ENCODE results near the gene CCL22. TPM values are rescaled to one million over a fixed set of nuclear protein-coding genes. Genes with fewer than 3 reads are reported as not detected.

The CCL22 gene
- total RNA-seq, 1 experiment from 2014 or later: not detected

DNA sequence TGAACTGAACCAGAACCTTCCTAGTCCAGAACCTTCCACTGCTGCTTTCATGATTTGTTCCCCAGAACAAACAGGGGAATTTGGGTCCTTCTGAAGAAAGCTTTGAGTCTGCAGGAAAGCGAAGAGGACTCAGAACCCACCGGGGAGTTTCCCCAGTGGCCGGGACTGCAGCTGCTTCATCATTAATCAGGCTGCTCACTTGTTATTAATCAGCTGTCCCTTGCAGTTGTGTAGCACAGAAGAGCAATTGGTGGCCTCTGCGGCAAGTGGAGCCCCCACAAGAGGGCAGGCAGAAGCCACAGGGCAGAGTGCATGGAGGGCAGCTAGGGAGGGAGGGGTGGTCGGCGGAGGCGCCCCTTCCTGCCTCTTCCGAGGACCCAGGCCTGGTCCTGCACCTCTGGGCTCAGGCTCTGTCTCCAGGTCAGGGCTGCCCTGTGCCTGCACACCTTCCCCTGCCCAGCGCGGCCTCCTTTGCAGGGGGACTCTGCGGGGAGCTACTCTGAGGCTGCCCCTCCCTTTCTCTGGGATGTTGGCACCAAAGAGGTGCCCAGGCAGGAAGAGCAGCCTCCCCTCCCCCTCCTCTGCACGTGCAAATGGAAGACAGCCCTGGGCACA is 52.9 kb downstream of the CCL22 start:
- no peak for TF ChIP-seq EZH2 (IDR thresholded peaks at IDR 0.05; ENCODE audit: borderline replicate concordance, low read depth, low read length, poor library complexity, severe bottlenecking)
- TF ChIP-seq, protein P1, sequence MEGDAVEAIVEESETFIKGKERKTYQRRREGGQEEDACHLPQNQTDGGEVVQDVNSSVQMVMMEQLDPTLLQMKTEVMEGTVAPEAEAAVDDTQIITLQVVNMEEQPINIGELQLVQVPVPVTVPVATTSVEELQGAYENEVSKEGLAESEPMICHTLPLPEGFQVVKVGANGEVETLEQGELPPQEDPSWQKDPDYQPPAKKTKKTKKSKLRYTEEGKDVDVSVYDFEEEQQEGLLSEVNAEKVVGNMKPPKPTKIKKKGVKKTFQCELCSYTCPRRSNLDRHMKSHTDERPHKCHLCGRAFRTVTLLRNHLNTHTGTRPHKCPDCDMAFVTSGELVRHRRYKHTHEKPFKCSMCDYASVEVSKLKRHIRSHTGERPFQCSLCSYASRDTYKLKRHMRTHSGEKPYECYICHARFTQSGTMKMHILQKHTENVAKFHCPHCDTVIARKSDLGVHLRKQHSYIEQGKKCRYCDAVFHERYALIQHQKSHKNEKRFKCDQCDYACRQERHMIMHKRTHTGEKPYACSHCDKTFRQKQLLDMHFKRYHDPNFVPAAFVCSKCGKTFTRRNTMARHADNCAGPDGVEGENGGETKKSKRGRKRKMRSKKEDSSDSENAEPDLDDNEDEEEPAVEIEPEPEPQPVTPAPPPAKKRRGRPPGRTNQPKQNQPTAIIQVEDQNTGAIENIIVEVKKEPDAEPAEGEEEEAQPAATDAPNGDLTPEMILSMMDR (conservative IDR thresholded peaks at IDR 0.05; ENCODE audit: low read depth, low read length): no peak
- BruUV-seq (replicated peaks): no TSS peak
- POLR2A ChIA-PET (ENCODE audit: low non-redundant PET): no interaction called here
- no peaks in the 10 kb centered on the region for H3K4me1 ChIP-seq (ENCODE audit: insufficient read depth, low read length, poor library complexity, severe bottlenecking)
- no peaks in the 10 kb centered on the region for H3K27me3 ChIP-seq (replicated peaks; ENCODE audit: insufficient read depth, low read depth, low read length, poor library complexity)
- H3K36me3 ChIP-seq (ENCODE audit: insufficient read depth, low read length, poor library complexity, severe bottlenecking): no peaks in the 10 kb centered on the region
- no peak overlapping the region for H3K4me3 ChIP-seq (ENCODE audit: low read depth, low read length, poor library complexity, severe bottlenecking)
- intact Hi-C loops (cut with micrococcal nuclease; ENCODE audit: unreplicated experiment): no loop called here
- CTCF ChIA-PET: no interaction called here
- no peak for DNase-seq (ENCODE audit: low spot score)
- no peaks in the 10 kb centered on the region for H3K9me3 ChIP-seq (ENCODE audit: low read depth, low read length, poor library complexity, severe bottlenecking)
- no peak overlapping the region for H3K27ac ChIP-seq (ENCODE audit: low read depth, low read length, poor library complexity, severe bottlenecking)

DNA sequence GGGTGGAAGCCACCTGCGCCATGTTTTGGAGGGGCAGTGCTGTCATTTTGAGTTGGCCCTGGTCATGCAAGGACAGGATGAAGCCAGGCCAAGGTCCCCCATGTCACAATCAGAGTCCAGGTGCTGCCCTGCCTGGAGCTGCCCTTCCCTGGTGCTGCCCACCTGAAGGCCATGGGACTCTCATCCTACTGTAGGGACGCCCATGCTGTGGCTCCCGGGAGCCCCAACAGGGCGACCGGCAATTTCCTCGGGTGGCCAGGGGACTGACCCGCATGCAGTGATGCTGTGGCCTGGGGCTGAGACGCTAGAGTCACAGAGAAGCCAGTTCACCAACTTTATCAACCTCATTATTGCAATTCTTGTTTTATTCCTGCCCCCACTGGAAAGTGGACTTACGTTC is 54.0 kb downstream of the CCL22 start:
- no peaks in the 10 kb centered on the region for H3K9me3 ChIP-seq (ENCODE audit: low read depth, low read length, poor library complexity, severe bottlenecking)
- no peak for DNase-seq (ENCODE audit: low spot score)
- no peak overlapping the region for H3K4me3 ChIP-seq (ENCODE audit: low read depth, low read length, poor library complexity, severe bottlenecking)
- POLR2A ChIA-PET (ENCODE audit: low non-redundant PET): interaction anchor here (0.6 kb wide), 1 partner anchor 580 kb away, joined by 3 read pairs; no protein-coding TSS in a partner anchor
- CTCF ChIA-PET: interaction anchor here (0.9 kb wide), 1 partner anchor 326 kb away, joined by 5 read pairs; no protein-coding TSS in a partner anchor
- H3K27me3 ChIP-seq (replicated peaks; ENCODE audit: insufficient read depth, low read depth, low read length, poor library complexity): no peaks in the 10 kb centered on the region
- TF ChIP-seq, protein P1 (conservative IDR thresholded peaks at IDR 0.05; ENCODE audit: low read depth, low read length): no peak
- no peak for TF ChIP-seq EZH2 (IDR thresholded peaks at IDR 0.05; ENCODE audit: borderline replicate concordance, low read depth, low read length, poor library complexity, severe bottlenecking)
- intact Hi-C loops (cut with micrococcal nuclease; ENCODE audit: unreplicated experiment): no loop called here
- BruUV-seq (replicated peaks): no TSS peak
- H3K36me3 ChIP-seq (ENCODE audit: insufficient read depth, low read length, poor library complexity, severe bottlenecking): no peaks in the 10 kb centered on the region
- H3K4me1 ChIP-seq (ENCODE audit: insufficient read depth, low read length, poor library complexity, severe bottlenecking): no peaks in the 10 kb centered on the region
- no peak overlapping the region for H3K27ac ChIP-seq (ENCODE audit: low read depth, low read length, poor library complexity, severe bottlenecking)

DNA sequence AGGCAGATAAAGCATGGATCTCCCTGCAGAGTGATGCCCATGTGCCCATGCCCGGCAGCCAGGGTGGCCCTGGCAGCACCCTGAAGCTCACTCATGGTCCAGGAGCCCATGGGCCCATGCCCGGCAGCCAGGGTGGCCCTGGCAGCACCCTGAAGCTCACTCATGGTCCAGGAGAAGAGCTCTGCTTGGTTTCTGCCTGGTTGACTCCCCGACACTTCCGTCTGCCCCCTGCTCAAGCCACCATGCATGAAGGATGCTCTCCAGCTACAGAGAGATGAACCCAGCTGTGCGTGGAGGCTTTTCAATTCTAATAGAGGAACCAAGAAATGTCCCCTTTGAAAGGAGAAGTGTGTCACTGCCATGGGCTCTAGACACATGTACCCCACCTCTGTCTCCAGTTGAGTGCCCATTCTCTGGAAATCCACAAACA is 54.7 kb downstream of the CCL22 start:
- BruUV-seq (replicated peaks): no TSS peak
- TF ChIP-seq, protein P1 (conservative IDR thresholded peaks at IDR 0.05; ENCODE audit: low read depth, low read length): no peak
- no peak for TF ChIP-seq EZH2 (IDR thresholded peaks at IDR 0.05; ENCODE audit: borderline replicate concordance, low read depth, low read length, poor library complexity, severe bottlenecking)
- no peak overlapping the region for H3K4me3 ChIP-seq (ENCODE audit: low read depth, low read length, poor library complexity, severe bottlenecking)
- no peaks in the 10 kb centered on the region for H3K4me1 ChIP-seq (ENCODE audit: insufficient read depth, low read length, poor library complexity, severe bottlenecking)
- no peaks in the 10 kb centered on the region for H3K9me3 ChIP-seq (ENCODE audit: low read depth, low read length, poor library complexity, severe bottlenecking)
- ChIA-PET CTCF (interaction anchor here (0.9 kb wide), 1 partner anchor 327 kb away, joined by 5 read pairs; no protein-coding TSS in a partner anchor), POLR2A (ENCODE audit: low non-redundant PET) (interaction anchor here (0.6 kb wide), 1 partner anchor 579 kb away, joined by 3 read pairs; no protein-coding TSS in a partner anchor)
- no peak for DNase-seq (ENCODE audit: low spot score)
- H3K27me3 ChIP-seq (replicated peaks; ENCODE audit: insufficient read depth, low read depth, low read length, poor library complexity): no peaks in the 10 kb centered on the region
- intact Hi-C loops (cut with micrococcal nuclease; ENCODE audit: unreplicated experiment): no loop called here
- no peak overlapping the region for H3K27ac ChIP-seq (ENCODE audit: low read depth, low read length, poor library complexity, severe bottlenecking)
- no peaks in the 10 kb centered on the region for H3K36me3 ChIP-seq (ENCODE audit: insufficient read depth, low read length, poor library complexity, severe bottlenecking)
